Gastrocnemius medialis (tissue), 4 donors: ENCODE measurements around the gene SERPINH1.

Experiments
- POLR2A ChIP-seq, 2 donors: fragments of 450-650 bp; IDR thresholded peaks; one replicate each; pipeline ENCODE4 v1.6.1; 2017; ENCODE audit warnings: antibody characterized with exemption in 2 of 2, mild to moderate bottlenecking in 2 of 2, moderate library complexity in 2 of 2
- TF ChIP-seq, protein P1 (sequence below), 5 experiments: fragments of 450-650 bp in 3 of 5; fragments of 200-600 bp in 2 of 5; sonication (generic) in 2 of 5; IDR thresholded peaks in 4 of 5; conservative IDR thresholded peaks in 1 of 5; 1 replicate in 4 of 5; 2 replicates in 1 of 5; pipeline ENCODE4 v1.5.1; 2016 to 2019; ENCODE audit warnings: antibody characterized with exemption in 5 of 5, mild to moderate bottlenecking in 3 of 5, moderate library complexity in 3 of 5

DNA sequence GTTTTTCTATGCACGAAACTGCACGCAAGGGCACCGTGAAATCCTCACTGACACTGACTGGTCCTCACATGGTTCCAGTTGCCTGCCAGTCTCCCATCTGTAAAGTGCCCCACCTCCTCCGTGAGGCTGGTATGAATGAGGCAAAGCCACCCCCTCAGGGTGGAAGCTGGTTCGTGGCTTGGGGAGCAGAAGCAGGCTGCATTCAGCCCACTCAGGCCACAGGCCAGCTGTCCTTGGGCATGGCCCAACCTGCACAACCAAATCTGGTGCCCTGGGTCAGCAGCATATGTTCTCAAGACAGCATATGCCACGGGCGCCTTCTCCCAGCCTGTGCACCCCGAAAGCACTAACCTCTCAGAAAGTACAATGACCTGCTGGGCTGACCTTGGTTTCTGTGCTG lies 29.3 kb downstream of the SERPINH1 start:
- TF ChIP-seq, protein P1, sequence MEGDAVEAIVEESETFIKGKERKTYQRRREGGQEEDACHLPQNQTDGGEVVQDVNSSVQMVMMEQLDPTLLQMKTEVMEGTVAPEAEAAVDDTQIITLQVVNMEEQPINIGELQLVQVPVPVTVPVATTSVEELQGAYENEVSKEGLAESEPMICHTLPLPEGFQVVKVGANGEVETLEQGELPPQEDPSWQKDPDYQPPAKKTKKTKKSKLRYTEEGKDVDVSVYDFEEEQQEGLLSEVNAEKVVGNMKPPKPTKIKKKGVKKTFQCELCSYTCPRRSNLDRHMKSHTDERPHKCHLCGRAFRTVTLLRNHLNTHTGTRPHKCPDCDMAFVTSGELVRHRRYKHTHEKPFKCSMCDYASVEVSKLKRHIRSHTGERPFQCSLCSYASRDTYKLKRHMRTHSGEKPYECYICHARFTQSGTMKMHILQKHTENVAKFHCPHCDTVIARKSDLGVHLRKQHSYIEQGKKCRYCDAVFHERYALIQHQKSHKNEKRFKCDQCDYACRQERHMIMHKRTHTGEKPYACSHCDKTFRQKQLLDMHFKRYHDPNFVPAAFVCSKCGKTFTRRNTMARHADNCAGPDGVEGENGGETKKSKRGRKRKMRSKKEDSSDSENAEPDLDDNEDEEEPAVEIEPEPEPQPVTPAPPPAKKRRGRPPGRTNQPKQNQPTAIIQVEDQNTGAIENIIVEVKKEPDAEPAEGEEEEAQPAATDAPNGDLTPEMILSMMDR (IDR thresholded peaks at IDR 0.05 in 4 of 5, conservative IDR thresholded peaks at IDR 0.05 in 1 of 5) = no peak
- TF ChIP-seq POLR2A (IDR thresholded peaks at IDR 0.05) = no peak
